CD14-positive monocyte (primary cell): ENCODE results near the gene POLR2J. TPM values are rescaled to one million over a fixed set of nuclear protein-coding genes. Genes with fewer than 3 reads are reported as not detected.
A peak's percentile ranks its signal among the peaks of the same experiment; 100 is the strongest.

Source experiments
- DNase-seq, 3 donors: peaks; one replicate each; pipeline ENCODE4 v3.0.0-alpha.2; 2011 to 2022
- H2AFZ ChIP-seq: 2 replicates; pipeline ENCODE4 v1.6.0; 2012; ENCODE audit warnings: mild to moderate bottlenecking, low read depth, low read length, inconsistent platforms; ENCODE audit not compliant: insufficient read depth, poor library complexity, severe bottlenecking
- H3K27ac ChIP-seq, 2 donors: 1 replicate in 1 of 2; 2 replicates in 1 of 2; pipeline ENCODE4 v1.5.1; 2012 to 2013; ENCODE audit warnings: low read length in 2 of 2, control low read depth in 1 of 2, inconsistent platforms in 1 of 2, low read depth in 1 of 2, mild to moderate bottlenecking in 1 of 2
- H3K27me3 ChIP-seq, 2 donors: one replicate each; pipeline versions ENCODE4 v1.6.0 to v1.6.1; 2011 to 2013; ENCODE audit warnings: low read length in 2 of 2; ENCODE audit not compliant: control insufficient read depth in 2 of 2, insufficient read depth in 2 of 2
- H3K36me3 ChIP-seq, 2 donors: replicated peaks in 1 of 2; 1 replicate in 1 of 2; 2 replicates in 1 of 2; pipeline versions ENCODE4 v1.5.1 to v1.6.1; 2012 to 2013; ENCODE audit warnings: low read length in 2 of 2, control low read depth in 1 of 2, inconsistent platforms in 1 of 2, mild to moderate bottlenecking in 1 of 2; ENCODE audit not compliant: insufficient read depth in 2 of 2, control insufficient read depth in 1 of 2
- H3K4me1 ChIP-seq, 2 donors: 1 replicate in 1 of 2; 2 replicates in 1 of 2; pipeline versions ENCODE4 v1.5.1 to v1.6.1; 2012 to 2013; ENCODE audit warnings: low read length in 2 of 2, control low read depth in 1 of 2, inconsistent platforms in 1 of 2, mild to moderate bottlenecking in 1 of 2, moderate library complexity in 1 of 2; ENCODE audit not compliant: insufficient read depth in 2 of 2, control insufficient read depth in 1 of 2
- H3K4me2 ChIP-seq: replicated peaks from 2 replicates; pipeline ENCODE3; 2012; ENCODE audit warnings: low read length, moderate library complexity, mild to moderate bottlenecking; ENCODE audit not compliant: poor library complexity, severe bottlenecking; ENCODE audit errors: extremely low read depth
- H3K4me3 ChIP-seq, 3 experiments: fragments of 200-600 bp in 1 of 3; sonication (generic) in 1 of 3; replicated peaks in 1 of 3; 1 replicate in 2 of 3; 2 replicates in 1 of 3; pipeline ENCODE4 v1.5.1; 2011 to 2013; ENCODE audit warnings: low read length in 3 of 3, mild to moderate bottlenecking in 3 of 3, control low read depth in 2 of 3, low read depth in 2 of 3, inconsistent platforms in 1 of 3, moderate library complexity in 1 of 3
- H3K79me2 ChIP-seq: 2 replicates; pipeline ENCODE4 v1.6.0; 2012; ENCODE audit warnings: mild to moderate bottlenecking, control low read depth, inconsistent platforms, low read length, moderate library complexity; ENCODE audit not compliant: insufficient read depth
- H3K9ac ChIP-seq: 2 replicates; pipeline ENCODE4 v1.6.0; 2017; ENCODE audit warnings: low read length, mild to moderate bottlenecking; ENCODE audit not compliant: insufficient read depth, poor library complexity, severe bottlenecking
- H3K9me3 ChIP-seq, 2 donors: replicated peaks in 1 of 2; 1 replicate in 1 of 2; 2 replicates in 1 of 2; pipeline versions ENCODE4 v1.5.1 to v1.6.1; 2012 to 2013; ENCODE audit warnings: low read length in 2 of 2, control low read depth in 1 of 2; ENCODE audit not compliant: control insufficient read depth in 1 of 2, insufficient read depth in 1 of 2
- H4K20me1 ChIP-seq: 2 replicates; pipeline ENCODE4 v1.6.0; 2012; ENCODE audit warnings: mild to moderate bottlenecking, low read length, control low read depth, moderate library complexity; ENCODE audit not compliant: insufficient read depth
- H3K27ac Mint-ChIP-seq, 7 donors: one replicate each; pipeline ENCODE4 v1.8.0; 2020; ENCODE audit warnings: mild to moderate bottlenecking in 7 of 7, mixed read lengths in 7 of 7, moderate library complexity in 6 of 7, inconsistent platforms in 2 of 7
- H3K27me3 Mint-ChIP-seq, 3 donors: one replicate each; pipeline ENCODE4 v1.8.0; 2021 to 2022; ENCODE audit warnings: low read depth in 3 of 3, mild to moderate bottlenecking in 3 of 3, mixed read lengths in 3 of 3, moderate library complexity in 3 of 3, inconsistent platforms in 1 of 3
- H3K36me3 Mint-ChIP-seq, 2 donors: one replicate each; pipeline ENCODE4 v1.8.0; 2020; ENCODE audit warnings: mixed read lengths in 2 of 2, inconsistent platforms in 1 of 2, mild to moderate bottlenecking in 1 of 2
- H3K4me1 Mint-ChIP-seq: one replicate; pipeline ENCODE4 v1.8.0; 2020; ENCODE audit warnings: mild to moderate bottlenecking, mixed read lengths
- H3K4me3 Mint-ChIP-seq, 2 donors: one replicate each; pipeline ENCODE4 v1.8.0; 2020; ENCODE audit warnings: mild to moderate bottlenecking in 2 of 2, mixed read lengths in 2 of 2, moderate library complexity in 1 of 2
- H3K9me3 Mint-ChIP-seq, 7 donors: one replicate each; pipeline ENCODE4 v1.8.0; 2020 to 2022; ENCODE audit warnings: mixed read lengths in 7 of 7, mild to moderate bottlenecking in 6 of 7, moderate library complexity in 6 of 7, inconsistent platforms in 2 of 7
- WGBS: methylation state at CpG from one replicate; pipeline ENCODE4 v1.1.5; 2013; ENCODE audit warnings: missing lambda C conversion rate; ENCODE audit not compliant: insufficient coverage; 5-methylcytosine and 5-hydroxymethylcytosine counted together
- intact Hi-C, 2 donors: fragments of 100-400 bp; cut with micrococcal nuclease; formaldehyde crosslinking; loops; one replicate each; pipeline versions ENCODE4 v1.15.0 to v1.15.1; 2023
- polyA plus RNA-seq, 3 donors: library from polyadenylated mRNA; depleted of rRNA in 1 of 3; unstranded in 2 of 3; stranded (reverse) in 1 of 3; fragments of 300-500 nt in 2 of 3; fragments of >200 nt in 1 of 3; fragmentation: Illumina TruSeq in 2 of 3; gene quantifications; 1 replicate in 2 of 3; 2 replicates in 1 of 3; pipeline ENCODE4 v1.2.3, GENCODE V29; 2012 to 2021
- TF ChIP-seq, protein P1 (sequence below): fragments of 200-600 bp; IDR thresholded peaks from one replicate; pipeline ENCODE4 v1.8.0; 2022; ENCODE audit warnings: antibody characterized with exemption, mild to moderate bottlenecking

The POLR2J gene
- polyA plus RNA-seq, 3 donors = 65.7 to 104 (median 85.0) TPM

DNA sequence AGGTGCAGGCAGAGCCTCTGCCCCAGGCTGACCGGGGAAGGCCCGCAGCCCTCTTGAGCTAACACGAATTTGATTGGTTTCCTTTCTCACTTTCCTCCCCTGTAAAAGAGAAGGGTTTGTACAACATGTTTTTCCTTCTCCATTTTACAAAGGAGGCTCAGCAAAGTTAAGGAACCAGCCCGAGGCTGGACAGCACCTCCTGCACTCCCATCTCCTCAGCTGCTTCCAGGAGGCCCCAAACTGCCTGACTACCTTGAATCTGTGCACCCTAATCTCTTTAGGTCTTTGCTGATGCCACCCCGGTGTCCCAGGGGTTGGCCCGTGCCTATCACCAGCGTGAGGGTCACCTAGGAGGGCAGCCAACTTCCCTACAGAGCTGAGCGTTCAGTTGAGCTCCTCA lies 18.3 kb downstream of the POLR2J start:
- Mint-ChIP-seq H3K36me3 (peaks cover 24 to 52% of the 10 kb centered on the region in 2 donors), H3K9me3 (no peaks in the 10 kb centered on the region), H3K4me1 (peaks cover 16% of the 10 kb centered on the region), H3K27me3 (no peaks in the 10 kb centered on the region), H3K4me3 (no peak overlapping the region), H3K27ac (no peak overlapping the region)
- no peak overlapping the region for H3K9ac ChIP-seq
- peaks cover 15% of the 10 kb centered on the region in 2 donors for H3K4me1 ChIP-seq
- no peaks in the 10 kb centered on the region for H3K9me3 ChIP-seq
- no peak overlapping the region for H3K4me2 ChIP-seq
- WGBS = 94% methylated on average over 5 of the region's 8 CpGs
- peaks cover 32 to 42% of the 10 kb centered on the region in 2 donors for H3K36me3 ChIP-seq
- no peak overlapping the region for H3K27ac ChIP-seq
- no peak for DNase-seq
- peaks cover 29% of the 10 kb centered on the region for H3K79me2 ChIP-seq
- TF ChIP-seq, protein P1, sequence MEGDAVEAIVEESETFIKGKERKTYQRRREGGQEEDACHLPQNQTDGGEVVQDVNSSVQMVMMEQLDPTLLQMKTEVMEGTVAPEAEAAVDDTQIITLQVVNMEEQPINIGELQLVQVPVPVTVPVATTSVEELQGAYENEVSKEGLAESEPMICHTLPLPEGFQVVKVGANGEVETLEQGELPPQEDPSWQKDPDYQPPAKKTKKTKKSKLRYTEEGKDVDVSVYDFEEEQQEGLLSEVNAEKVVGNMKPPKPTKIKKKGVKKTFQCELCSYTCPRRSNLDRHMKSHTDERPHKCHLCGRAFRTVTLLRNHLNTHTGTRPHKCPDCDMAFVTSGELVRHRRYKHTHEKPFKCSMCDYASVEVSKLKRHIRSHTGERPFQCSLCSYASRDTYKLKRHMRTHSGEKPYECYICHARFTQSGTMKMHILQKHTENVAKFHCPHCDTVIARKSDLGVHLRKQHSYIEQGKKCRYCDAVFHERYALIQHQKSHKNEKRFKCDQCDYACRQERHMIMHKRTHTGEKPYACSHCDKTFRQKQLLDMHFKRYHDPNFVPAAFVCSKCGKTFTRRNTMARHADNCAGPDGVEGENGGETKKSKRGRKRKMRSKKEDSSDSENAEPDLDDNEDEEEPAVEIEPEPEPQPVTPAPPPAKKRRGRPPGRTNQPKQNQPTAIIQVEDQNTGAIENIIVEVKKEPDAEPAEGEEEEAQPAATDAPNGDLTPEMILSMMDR = no peak
- no peaks in the 10 kb centered on the region for H3K27me3 ChIP-seq
- H3K4me3 ChIP-seq = no peak overlapping the region
- no peak overlapping the region for H2AFZ ChIP-seq
- intact Hi-C loops = loop anchor here in 1 of 2 donors (10.0 kb wide), 1 partner anchor 176 kb away; the partner anchor contains the start of gene SH2B2
- H4K20me1 ChIP-seq = no peaks in the 10 kb centered on the region

DNA sequence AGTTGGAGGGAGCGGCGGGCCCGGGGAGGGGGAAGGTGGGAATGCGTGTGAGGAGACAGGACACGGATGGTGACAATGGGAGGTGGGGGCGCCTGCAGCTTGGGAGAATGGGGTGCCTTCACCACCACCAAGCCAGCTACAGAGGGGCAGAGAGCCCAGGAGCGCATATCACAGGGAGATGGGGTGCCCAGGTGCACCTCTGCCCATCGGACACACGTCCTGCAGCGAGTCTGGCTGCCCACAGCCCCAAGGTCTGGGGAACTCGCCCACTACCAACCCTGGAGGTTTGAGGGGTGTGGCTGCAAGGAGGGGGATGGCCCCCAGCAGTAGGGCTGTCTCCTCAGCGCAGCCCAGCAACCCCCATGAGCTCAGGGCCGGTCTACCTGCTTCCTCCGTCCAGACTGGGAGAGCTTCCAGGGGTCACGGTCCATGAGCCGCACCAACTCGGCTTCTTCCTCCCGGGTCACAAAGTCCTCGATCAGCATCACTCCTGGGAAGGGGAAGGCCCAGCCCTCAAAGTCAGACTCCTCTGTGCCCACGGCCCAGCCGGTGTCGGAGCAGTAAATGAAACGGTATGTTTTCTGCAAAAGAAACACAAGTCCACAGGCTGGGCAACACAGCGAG lies 19.4 kb downstream of the POLR2J start:
- DNase-seq = no peak
- Mint-ChIP-seq H3K4me1 (peaks cover 13% of the 10 kb centered on the region), H3K36me3 (peaks cover 26 to 58% of the 10 kb centered on the region in 2 donors), H3K9me3 (no peaks in the 10 kb centered on the region), H3K27ac (peak overlapping the region in 1 of 7 donors; percentile 31), H3K27me3 (no peaks in the 10 kb centered on the region), H3K4me3 (no peak overlapping the region)
- Histone ChIP-seq H3K79me2 (peaks cover 26% of the 10 kb centered on the region), H3K9me3 (no peaks in the 10 kb centered on the region), H3K4me2 (no peak overlapping the region), H3K36me3 (peaks cover 33 to 44% of the 10 kb centered on the region in 2 donors), H2AFZ (no peak overlapping the region), H4K20me1 (no peaks in the 10 kb centered on the region), H3K4me3 (no peak overlapping the region), H3K27me3 (no peaks in the 10 kb centered on the region), H3K4me1 (peaks cover 9% of the 10 kb centered on the region in 2 donors), H3K27ac (no peak overlapping the region), H3K9ac (no peak overlapping the region)
- TF ChIP-seq, protein P1 = no peak
- intact Hi-C loops = loop anchor here in 1 of 2 donors (10.0 kb wide), 1 partner anchor 175 kb away; the partner anchor contains the start of gene SH2B2
- over 99% methylated on average over 10 of the region's 24 CpGs for WGBS
